HG03565 (cell line): Measurements from ENCODE around the gene YBEY.

Source experiments
- ATAC-seq: cut with Tn5 transposase; IDR thresholded peaks from one replicate; pipeline ENCODE4 v1.9.1; 2021; ENCODE audit warnings: mild to moderate bottlenecking, moderate library complexity; ENCODE audit not compliant: unreplicated experiment

The YBEY gene

GRCh38 chr21:46264046-46264689 is 22.0 kb upstream of the YBEY start:
- no peak for ATAC-seq

- no peak for ATAC-seq
Observed at GRCh38 chr21:46264690-46265144, 21.4 kb upstream of the YBEY start.

GRCh38 chr21:46265736-46266525 is 20.2 kb upstream of the YBEY start:
- no peak for ATAC-seq

- no peak for ATAC-seq
Observed at GRCh38 chr21:46266946-46267345, 19.2 kb upstream of the YBEY start.

GRCh38 chr21:46268371-46268770 is 17.8 kb upstream of the YBEY start:
- no peak for ATAC-seq

- ATAC-seq: no peak
Observed at GRCh38 chr21:46269466-46269865, 16.7 kb upstream of the YBEY start.

- ATAC-seq: no peak
Observed at GRCh38 chr21:46273341-46273740, 12.8 kb upstream of the YBEY start.

- no peak for ATAC-seq
Observed at GRCh38 chr21:46274797-46275390, 11.2 kb upstream of the YBEY start.

GRCh38 chr21:46284077-46284644 is 2.0 kb upstream of the YBEY start:
- no peak for ATAC-seq

- no peak for ATAC-seq
Observed at GRCh38 chr21:46284733-46285132, 1.4 kb upstream of the YBEY start.

- no peak for ATAC-seq
Observed at GRCh38 chr21:46285206-46285661, 908 bp upstream of the YBEY start, which contains the start of gene MCM3AP. Gene MCM3AP, minus strand, starts transcription at chr21:46285611. Its CDS starts 325 bp downstream, at chr21:46285286.

GRCh38 chr21:46286648-46287002 is 483 bp downstream of the YBEY start:
- ATAC-seq: peak; percentile 5

GRCh38 chr21:46287541-46287940 is 1.4 kb downstream of the YBEY start:
- ATAC-seq: no peak

GRCh38 chr21:46289655-46290179 is 3.6 kb downstream of the YBEY start:
- no peak for ATAC-seq

- ATAC-seq: no peak
Observed at GRCh38 chr21:46291561-46291960, 5.4 kb downstream of the YBEY start.

GRCh38 chr21:46294647-46295176 is 8.6 kb downstream of the YBEY start:
- no peak for ATAC-seq

GRCh38 chr21:46295177-46295770 is 9.1 kb downstream of the YBEY start:
- no peak for ATAC-seq

- no peak for ATAC-seq
Observed at GRCh38 chr21:46295996-46296752, 10.0 kb downstream of the YBEY start.

GRCh38 chr21:46297338-46298271 is 11.5 kb downstream of the YBEY start:
- ATAC-seq: no peak
